Adipocyte (in vitro differentiated cells): ENCODE data around the gene SH2D1B.
"Not testable (repeated sequence)": the region's sequence is repeated elsewhere in the genome, so short reads cannot be mapped to it uniquely, and the experiment has no call there.

Experiments
- DNase-seq: peaks from one replicate; pipeline ENCODE4 v3.0.0-alpha.2; 2015; ENCODE audit warnings: low read depth
- H3K27me3 ChIP-seq: replicated peaks from 2 replicates; pipeline ENCODE4 v1.7.0; 2013; ENCODE audit warnings: mild to moderate bottlenecking, low read length, moderate library complexity; ENCODE audit not compliant: control insufficient read depth, insufficient read depth
- H3K36me3 ChIP-seq: 2 replicates; pipeline ENCODE4 v1.7.0; 2013; ENCODE audit warnings: low read length, mild to moderate bottlenecking, moderate library complexity; ENCODE audit not compliant: control insufficient read depth, insufficient read depth, severe bottlenecking
- H3K4me1 ChIP-seq: 2 replicates; pipeline ENCODE4 v1.7.0; 2013; ENCODE audit warnings: mild to moderate bottlenecking, low read length, moderate library complexity; ENCODE audit not compliant: control insufficient read depth, insufficient read depth
- H3K4me3 ChIP-seq: 2 replicates; pipeline ENCODE4 v1.7.0; 2013; ENCODE audit warnings: mild to moderate bottlenecking, low read length, moderate library complexity
- H3K9ac ChIP-seq: 2 replicates; pipeline ENCODE4 v1.7.0; 2013; ENCODE audit warnings: mild to moderate bottlenecking, low read length, moderate library complexity
- H3K9me3 ChIP-seq: 2 replicates; pipeline ENCODE4 v1.7.0; 2013; ENCODE audit warnings: mild to moderate bottlenecking, low read length, moderate library complexity; ENCODE audit not compliant: control insufficient read depth

SH2D1B gene

GRCh38 chr1:162359523-162360236, 52.3 kb downstream of the SH2D1B start:
- H3K9ac ChIP-seq = no peak overlapping the region
- H3K4me3 ChIP-seq = no peak overlapping the region
- peaks cover 5% of the 10 kb centered on the region for H3K27me3 ChIP-seq
- no peak for DNase-seq
- no peaks in the 10 kb centered on the region for H3K36me3 ChIP-seq
- H3K4me1 ChIP-seq = no peaks in the 10 kb centered on the region
- no peaks in the 10 kb centered on the region for H3K9me3 ChIP-seq

DNA sequence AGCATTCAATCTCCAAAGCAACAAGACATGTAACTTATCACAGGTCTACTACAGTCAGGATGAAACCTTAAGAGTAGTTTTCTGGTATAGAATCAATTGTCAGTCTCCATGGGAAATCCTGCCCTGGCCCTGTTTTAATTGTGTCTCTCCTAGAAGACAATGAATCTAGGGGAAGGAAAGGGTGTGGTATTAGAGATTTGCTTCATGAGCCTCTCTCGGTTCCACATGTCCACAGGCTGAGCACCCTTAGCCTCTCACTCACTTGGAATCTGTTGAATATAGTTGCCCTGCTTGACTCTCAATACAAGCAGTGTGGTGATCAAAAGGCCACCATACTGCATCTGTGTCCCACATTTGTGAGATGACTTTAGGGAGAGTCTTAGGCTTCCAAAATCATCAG, 53.0 kb downstream of the SH2D1B start:
- Histone ChIP-seq H3K4me1 (no peaks in the 10 kb centered on the region), H3K9me3 (no peaks in the 10 kb centered on the region), H3K36me3 (no peaks in the 10 kb centered on the region), H3K9ac (no peak overlapping the region), H3K4me3 (no peak overlapping the region), H3K27me3 (peaks cover 5% of the 10 kb centered on the region)
- no peak for DNase-seq

DNA sequence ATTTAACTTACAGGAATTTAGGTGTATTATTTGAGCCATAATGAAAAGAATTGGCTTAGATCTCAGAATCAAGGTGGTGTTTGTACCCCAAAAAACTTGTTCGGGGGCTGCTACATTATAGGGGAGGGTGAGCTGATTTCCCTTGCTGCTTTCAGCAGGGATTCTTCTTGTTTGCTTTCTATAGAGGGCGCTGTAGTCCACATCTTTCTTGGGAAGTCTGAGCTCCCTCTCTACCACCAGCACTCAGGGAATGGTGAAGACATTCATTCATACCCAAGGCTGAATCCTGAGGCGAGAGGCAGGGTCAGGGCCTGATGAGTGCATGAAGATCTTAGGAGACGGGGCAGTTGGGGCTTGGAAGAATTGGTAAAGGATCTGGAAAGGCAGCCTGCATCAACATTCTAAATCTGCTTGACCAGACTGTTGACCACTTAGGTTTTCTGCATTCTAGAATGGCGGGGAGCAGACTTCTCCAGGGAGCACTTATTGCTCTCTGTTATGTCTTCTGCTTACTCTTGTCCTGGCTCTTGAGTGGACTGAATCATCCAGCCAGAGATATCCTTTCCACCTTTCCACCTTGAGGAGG, 54.2 kb downstream of the SH2D1B start:
- Histone ChIP-seq H3K4me3 (no peak overlapping the region), H3K36me3 (no peaks in the 10 kb centered on the region), H3K4me1 (no peaks in the 10 kb centered on the region), H3K9ac (no peak overlapping the region), H3K9me3 (no peaks in the 10 kb centered on the region), H3K27me3 (peaks cover 1% of the 10 kb centered on the region)
- DNase-seq = peak; percentile 70

- Histone ChIP-seq H3K4me1 (no peaks in the 10 kb centered on the region), H3K4me3 (no peak overlapping the region), H3K9ac (no peak overlapping the region), H3K27me3 (no peaks in the 10 kb centered on the region), H3K9me3 (no peaks in the 10 kb centered on the region), H3K36me3 (no peaks in the 10 kb centered on the region)
- no peak for DNase-seq
Observed at GRCh38 chr1:162353702-162354101, 58.2 kb downstream of the SH2D1B start.

DNA sequence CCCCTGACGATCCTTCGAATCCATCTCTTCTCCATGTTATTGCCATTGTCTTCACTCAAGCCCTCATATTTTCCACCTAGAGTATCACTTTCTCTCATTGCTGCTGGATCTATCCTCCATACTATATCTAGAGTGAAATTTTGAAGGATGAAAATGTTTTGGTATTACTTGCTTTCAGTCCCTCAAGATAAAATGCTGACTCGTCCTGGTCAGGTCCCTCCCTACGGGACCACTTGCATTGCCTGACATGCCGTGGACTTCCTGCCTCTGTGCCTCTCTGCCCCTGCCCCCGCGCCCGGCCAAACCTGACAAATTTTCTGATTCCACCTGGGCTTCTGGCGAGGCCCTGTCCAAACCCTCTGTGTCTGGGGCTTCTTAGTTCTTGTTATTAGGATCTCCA, 58.9 kb downstream of the SH2D1B start:
- Histone ChIP-seq H3K9ac (no peak overlapping the region), H3K4me3 (no peak overlapping the region), H3K9me3 (no peaks in the 10 kb centered on the region), H3K27me3 (no peaks in the 10 kb centered on the region), H3K36me3 (no peaks in the 10 kb centered on the region), H3K4me1 (no peaks in the 10 kb centered on the region)
- no peak for DNase-seq

DNA sequence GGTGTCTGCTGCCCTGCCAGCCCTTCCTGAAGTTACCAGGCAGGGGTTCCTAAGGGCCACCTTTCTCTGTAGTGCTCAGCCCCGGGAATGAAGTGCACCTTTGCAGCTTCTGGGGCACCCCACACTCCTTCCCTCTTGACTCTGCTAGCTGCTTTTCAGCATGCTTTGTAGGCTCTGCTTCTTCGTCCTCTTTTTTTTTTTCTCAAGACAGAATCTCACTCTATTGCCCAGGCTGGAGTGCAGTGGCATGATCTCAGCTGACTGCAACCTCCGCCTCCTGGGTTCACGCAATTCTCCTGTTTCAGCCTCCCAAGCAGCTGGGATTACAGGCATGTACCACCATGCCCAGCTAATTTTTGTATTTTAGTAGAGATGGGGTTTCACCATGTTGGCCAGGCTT, 60.1 kb downstream of the SH2D1B start:
- H3K4me3 ChIP-seq, H3K27me3 ChIP-seq, H3K9ac ChIP-seq, DNase-seq, H3K9me3 ChIP-seq, H3K4me1 ChIP-seq, H3K36me3 ChIP-seq: not testable (repeated sequence)

- Histone ChIP-seq H3K4me1 (no peaks in the 10 kb centered on the region), H3K27me3 (no peaks in the 10 kb centered on the region), H3K9me3 (no peaks in the 10 kb centered on the region), H3K4me3 (no peak overlapping the region), H3K36me3 (no peaks in the 10 kb centered on the region), H3K9ac (no peak overlapping the region)
- DNase-seq = no peak
Observed at GRCh38 chr1:162351246-162351842, 60.6 kb downstream of the SH2D1B start.

DNA sequence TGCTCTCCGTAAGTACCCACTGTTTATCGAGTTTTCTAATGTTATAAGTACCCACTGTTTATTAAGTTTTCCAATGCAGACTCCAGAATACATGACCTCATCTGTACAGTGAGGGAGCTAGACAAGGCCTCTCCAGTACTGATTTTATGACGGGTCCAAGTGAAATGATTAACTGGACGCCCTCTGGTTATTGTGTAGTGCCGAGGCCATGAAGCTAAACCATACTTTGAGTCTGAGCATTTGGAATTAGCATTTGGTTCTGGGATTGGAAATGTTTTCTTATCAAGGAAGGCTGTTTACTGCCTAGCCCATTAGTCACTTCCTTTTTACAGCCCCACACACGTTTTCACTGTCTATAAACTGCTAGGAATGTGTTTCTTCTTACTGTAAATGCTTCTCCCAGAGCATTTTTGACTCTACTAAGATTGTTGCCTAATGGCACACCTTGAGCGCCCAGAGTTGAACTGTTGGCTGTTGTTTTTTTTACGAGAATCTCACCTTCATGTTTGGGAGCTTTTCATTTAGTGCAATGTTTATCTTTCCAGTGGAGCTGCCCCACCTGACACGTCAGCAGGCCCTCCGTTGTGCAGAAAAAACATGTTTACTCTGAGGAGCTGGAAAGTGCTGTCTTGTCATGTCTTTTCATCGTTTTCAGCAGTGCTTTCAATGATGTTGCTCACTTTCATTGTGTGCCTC, 62.2 kb downstream of the SH2D1B start:
- no peaks in the 10 kb centered on the region for H3K36me3 ChIP-seq
- H3K4me3 ChIP-seq = no peak overlapping the region
- peak; percentile 32 for DNase-seq
- H3K27me3 ChIP-seq = no peaks in the 10 kb centered on the region
- H3K4me1 ChIP-seq = no peaks in the 10 kb centered on the region
- no peak overlapping the region for H3K9ac ChIP-seq
- no peaks in the 10 kb centered on the region for H3K9me3 ChIP-seq

DNA sequence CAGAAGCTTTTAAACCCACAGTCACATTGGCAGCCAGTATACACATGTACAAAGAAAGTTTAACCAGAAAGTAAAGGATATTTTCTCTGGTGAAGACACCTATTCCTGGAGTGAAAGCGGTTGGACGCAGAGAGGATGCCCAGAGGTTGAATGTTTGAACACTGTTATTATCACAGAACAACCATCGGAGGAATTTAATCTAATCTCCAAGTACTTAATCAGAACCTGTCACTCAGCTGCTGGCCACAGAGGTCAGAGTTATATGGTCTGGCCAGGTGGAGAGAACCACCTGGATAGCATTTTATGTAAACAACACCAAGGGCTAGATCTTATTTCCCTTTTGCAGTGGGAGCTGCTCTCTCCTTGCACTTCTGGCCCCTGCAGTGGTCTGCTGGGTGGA, 64.7 kb downstream of the SH2D1B start:
- H3K4me1 ChIP-seq = no peaks in the 10 kb centered on the region
- no peak for DNase-seq
- H3K9me3 ChIP-seq = peaks cover 2% of the 10 kb centered on the region
- no peak overlapping the region for H3K4me3 ChIP-seq
- H3K27me3 ChIP-seq = no peaks in the 10 kb centered on the region
- no peak overlapping the region for H3K9ac ChIP-seq
- H3K36me3 ChIP-seq = no peaks in the 10 kb centered on the region
